ENCODE data around the gene PGP.

PGP gene

DNA sequence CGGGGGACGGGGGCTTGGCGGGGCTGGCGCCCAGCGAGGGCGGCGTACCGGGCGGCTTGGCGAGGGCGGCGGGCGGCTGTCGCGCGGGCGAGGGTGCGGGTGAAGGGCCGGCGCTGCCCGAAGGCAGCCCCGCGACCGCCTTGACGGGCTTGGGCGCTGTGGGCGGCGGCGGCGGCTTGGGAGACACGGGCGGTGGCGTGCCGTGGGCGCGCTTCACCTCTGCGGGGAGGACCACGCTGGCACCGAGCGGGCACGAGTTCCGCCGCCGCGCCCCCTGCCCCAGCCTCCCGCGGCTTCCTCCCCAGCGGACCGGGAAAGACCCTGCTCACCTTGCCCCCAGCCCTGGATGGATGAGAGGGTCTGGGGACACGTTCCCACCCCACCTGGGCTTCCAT, 35.5 kb downstream of the PGP start:
- no peaks in the 10 kb centered on the region for H3K9me3 Mint-ChIP-seq
- no peaks in the 10 kb centered on the region for H3K27me3 Mint-ChIP-seq (ENCODE audit: low read depth)
- no peaks in the 10 kb centered on the region for H3K4me1 Mint-ChIP-seq (ENCODE audit: low read depth)
- H3K27ac Mint-ChIP-seq = no peak overlapping the region
- H3K4me3 Mint-ChIP-seq = no peak overlapping the region
- peaks cover 5% of the 10 kb centered on the region for H3K36me3 Mint-ChIP-seq (ENCODE audit: low read depth)

DNA sequence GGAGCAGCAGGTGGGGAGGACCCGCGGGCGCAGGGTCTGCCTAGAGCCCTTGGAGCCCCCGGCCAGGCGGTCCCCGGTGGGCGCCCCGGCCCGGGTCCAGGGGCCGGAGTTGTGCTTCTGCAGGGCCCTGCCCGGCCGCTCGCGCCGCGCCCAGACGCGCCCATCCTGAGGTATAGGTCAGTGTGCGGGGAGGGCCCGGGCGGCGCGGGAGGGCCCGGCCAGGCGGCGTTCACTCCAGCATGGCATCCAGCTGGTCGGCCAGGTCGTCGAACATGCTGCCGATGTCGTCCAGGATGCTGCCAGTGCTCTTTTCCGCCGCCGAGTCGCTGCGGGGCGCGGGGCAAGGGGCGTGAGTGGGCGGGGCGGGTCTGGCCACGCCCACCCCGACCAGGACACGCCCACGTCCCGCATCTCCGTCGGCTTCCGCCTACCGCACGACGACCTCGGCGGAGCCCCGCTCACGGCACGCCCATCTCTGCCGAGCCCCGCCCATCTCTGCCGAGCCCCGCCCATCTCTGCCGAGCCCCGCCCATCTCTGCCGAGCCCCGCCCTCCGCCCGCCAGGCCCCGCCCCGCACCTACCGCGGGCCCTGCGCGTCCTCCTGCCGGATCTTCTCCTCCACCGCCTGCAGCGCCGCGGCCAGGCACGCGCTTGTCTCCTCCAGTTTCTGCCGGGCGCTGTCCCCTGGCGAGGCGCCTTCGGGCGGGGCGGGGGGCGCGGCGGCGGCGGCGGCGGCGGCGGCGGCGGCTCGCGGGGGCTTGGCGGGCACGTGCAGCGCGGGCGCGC, 36.1 kb downstream of the PGP start:
- no peak overlapping the region for H3K4me3 Mint-ChIP-seq
- H3K4me1 Mint-ChIP-seq (ENCODE audit: low read depth) = no peaks in the 10 kb centered on the region

GRCh38 chr16:2177561-2177960, 37.1 kb downstream of the PGP start:
- H3K36me3 Mint-ChIP-seq (ENCODE audit: low read depth) = peaks cover 9% of the 10 kb centered on the region
- no peaks in the 10 kb centered on the region for H3K4me1 Mint-ChIP-seq (ENCODE audit: low read depth)
- no peak overlapping the region for H3K27ac Mint-ChIP-seq
- H3K4me3 Mint-ChIP-seq = no peak overlapping the region
- H3K9me3 Mint-ChIP-seq = no peaks in the 10 kb centered on the region
- H3K27me3 Mint-ChIP-seq (ENCODE audit: low read depth) = no peaks in the 10 kb centered on the region

More for the DNA sequence above, 36.1 kb downstream of the PGP start:
- Mint-ChIP-seq H3K27me3 (ENCODE audit: low read depth) (no peaks in the 10 kb centered on the region), H3K9me3 (no peaks in the 10 kb centered on the region), H3K36me3 (ENCODE audit: low read depth) (peaks cover 8% of the 10 kb centered on the region), H3K27ac (no peak overlapping the region)

DNA sequence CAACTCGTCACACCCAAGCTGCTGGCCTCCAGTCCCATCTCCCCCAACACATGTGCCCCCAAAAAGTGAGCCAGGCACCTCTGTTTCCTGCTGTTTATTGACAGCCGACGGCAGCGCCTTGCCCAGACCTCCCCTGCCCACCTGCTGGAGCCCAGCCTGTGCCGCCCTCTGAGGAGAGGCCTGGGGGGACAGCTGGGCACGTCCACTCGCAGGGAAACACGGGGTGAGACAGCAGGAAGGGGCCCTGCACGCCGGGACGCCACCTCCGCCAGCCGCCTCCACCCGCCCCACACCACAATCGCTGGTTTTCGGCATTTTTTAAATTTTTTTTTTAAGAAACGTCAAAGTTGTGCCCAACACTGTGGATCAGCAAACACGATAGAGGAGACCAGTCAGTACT, 37.5 kb downstream of the PGP start:
- H3K4me1 Mint-ChIP-seq (ENCODE audit: low read depth) = no peaks in the 10 kb centered on the region
- no peak overlapping the region for H3K4me3 Mint-ChIP-seq
- H3K9me3 Mint-ChIP-seq = no peaks in the 10 kb centered on the region
- no peak overlapping the region for H3K27ac Mint-ChIP-seq
- H3K36me3 Mint-ChIP-seq (ENCODE audit: low read depth) = peaks cover 8% of the 10 kb centered on the region
- H3K27me3 Mint-ChIP-seq (ENCODE audit: low read depth) = no peaks in the 10 kb centered on the region

DNA sequence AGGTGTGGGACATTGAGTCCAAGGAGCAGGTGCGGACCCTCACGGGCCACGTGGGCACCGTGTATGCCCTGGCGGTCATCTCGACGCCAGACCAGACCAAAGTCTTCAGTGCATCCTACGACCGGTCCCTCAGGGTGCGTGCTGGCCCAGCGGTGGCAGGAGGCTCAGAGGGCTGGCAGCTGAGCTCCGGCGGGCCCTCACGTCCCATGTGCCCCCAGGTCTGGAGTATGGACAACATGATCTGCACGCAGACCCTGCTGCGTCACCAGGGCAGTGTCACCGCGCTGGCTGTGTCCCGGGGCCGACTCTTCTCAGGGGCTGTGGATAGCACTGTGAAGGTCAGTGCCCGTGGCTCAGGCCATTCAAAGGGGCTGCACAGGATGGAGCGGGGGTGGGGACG, 38.6 kb downstream of the PGP start:
- Mint-ChIP-seq H3K27ac (no peak overlapping the region), H3K4me3 (no peak overlapping the region), H3K4me1 (ENCODE audit: low read depth) (no peaks in the 10 kb centered on the region), H3K36me3 (ENCODE audit: low read depth) (peaks cover 8% of the 10 kb centered on the region), H3K9me3 (no peaks in the 10 kb centered on the region), H3K27me3 (ENCODE audit: low read depth) (no peaks in the 10 kb centered on the region)

DNA sequence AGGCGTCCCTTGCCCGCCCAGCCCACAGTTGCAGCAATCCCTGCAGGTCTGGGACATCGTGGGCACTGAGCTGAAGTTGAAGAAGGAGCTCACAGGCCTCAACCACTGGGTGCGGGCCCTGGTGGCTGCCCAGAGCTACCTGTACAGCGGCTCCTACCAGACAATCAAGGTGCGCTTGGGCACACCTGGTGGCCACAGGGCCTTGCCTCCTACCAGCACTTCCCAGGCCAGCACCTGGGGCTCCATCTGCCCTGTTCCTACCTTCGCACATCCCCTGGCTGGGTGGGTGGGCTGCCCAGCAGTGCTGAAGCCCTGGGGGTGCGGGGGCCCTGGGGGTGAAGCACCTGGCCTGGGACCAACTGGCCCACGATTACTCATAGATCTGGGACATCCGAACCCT, 39.2 kb downstream of the PGP start:
- Mint-ChIP-seq H3K27ac (no peak overlapping the region), H3K4me3 (no peak overlapping the region), H3K36me3 (ENCODE audit: low read depth) (peaks cover 8% of the 10 kb centered on the region), H3K9me3 (no peaks in the 10 kb centered on the region), H3K27me3 (ENCODE audit: low read depth) (no peaks in the 10 kb centered on the region), H3K4me1 (ENCODE audit: low read depth) (no peaks in the 10 kb centered on the region)

- Mint-ChIP-seq H3K27me3 (ENCODE audit: low read depth) (no peaks in the 10 kb centered on the region), H3K4me3 (no peak overlapping the region), H3K4me1 (ENCODE audit: low read depth) (no peaks in the 10 kb centered on the region), H3K36me3 (ENCODE audit: low read depth) (peaks cover 8% of the 10 kb centered on the region), H3K27ac (no peak overlapping the region), H3K9me3 (no peaks in the 10 kb centered on the region)
Observed at GRCh38 chr16:2174396-2175131, 40.1 kb downstream of the PGP start.

GRCh38 chr16:2173916-2174315, 40.7 kb downstream of the PGP start:
- H3K36me3 Mint-ChIP-seq (ENCODE audit: low read depth) = peaks cover 8% of the 10 kb centered on the region
- no peaks in the 10 kb centered on the region for H3K27me3 Mint-ChIP-seq (ENCODE audit: low read depth)
- no peak overlapping the region for H3K4me3 Mint-ChIP-seq
- no peaks in the 10 kb centered on the region for H3K4me1 Mint-ChIP-seq (ENCODE audit: low read depth)
- H3K9me3 Mint-ChIP-seq = no peaks in the 10 kb centered on the region
- no peak overlapping the region for H3K27ac Mint-ChIP-seq

- Mint-ChIP-seq H3K9me3 (no peaks in the 10 kb centered on the region), H3K4me1 (ENCODE audit: low read depth) (no peaks in the 10 kb centered on the region), H3K36me3 (ENCODE audit: low read depth) (peaks cover 8% of the 10 kb centered on the region), H3K4me3 (no peak overlapping the region), H3K27ac (no peak overlapping the region), H3K27me3 (ENCODE audit: low read depth) (no peaks in the 10 kb centered on the region)
Observed at GRCh38 chr16:2173366-2173765, 41.3 kb downstream of the PGP start.

GRCh38 chr16:2172688-2173335, 41.8 kb downstream of the PGP start:
- Mint-ChIP-seq H3K9me3 (no peaks in the 10 kb centered on the region), H3K4me3 (no peak overlapping the region), H3K4me1 (ENCODE audit: low read depth) (no peaks in the 10 kb centered on the region), H3K36me3 (ENCODE audit: low read depth) (peaks cover 8% of the 10 kb centered on the region), H3K27me3 (ENCODE audit: low read depth) (no peaks in the 10 kb centered on the region), H3K27ac (no peak overlapping the region)

DNA sequence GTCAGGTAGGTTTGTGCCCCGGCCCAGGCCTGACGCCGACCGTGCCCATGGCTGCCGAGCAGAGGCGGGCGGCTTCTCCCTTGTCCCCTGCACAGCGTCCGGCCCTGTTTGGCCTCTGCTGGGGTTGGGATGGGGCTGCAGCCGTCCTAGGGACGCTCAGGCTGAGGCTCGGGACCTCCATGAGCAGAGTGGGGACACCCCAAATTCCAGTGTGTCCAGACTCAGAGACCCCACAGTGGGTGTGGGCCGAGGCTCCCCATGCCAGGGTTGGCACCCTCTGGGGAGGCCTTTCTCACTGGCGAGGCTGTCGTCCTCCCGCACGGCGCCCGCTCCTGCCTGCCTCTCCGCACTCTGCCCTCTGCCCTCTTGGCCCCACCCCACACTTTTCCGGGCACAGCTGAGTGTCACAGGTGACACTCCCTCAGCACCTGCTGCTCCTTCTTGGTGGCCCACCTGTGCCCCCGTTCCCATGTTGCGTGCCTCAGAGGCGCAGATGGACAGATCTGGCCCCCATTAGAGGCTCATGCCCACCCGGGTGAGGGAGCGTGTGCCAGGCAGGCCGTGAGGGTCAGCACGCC, 43.0 kb downstream of the PGP start:
- H3K4me1 Mint-ChIP-seq (ENCODE audit: low read depth) = no peaks in the 10 kb centered on the region
- H3K4me3 Mint-ChIP-seq = no peak overlapping the region
- no peaks in the 10 kb centered on the region for H3K27me3 Mint-ChIP-seq (ENCODE audit: low read depth)
- H3K9me3 Mint-ChIP-seq = no peaks in the 10 kb centered on the region
- H3K36me3 Mint-ChIP-seq (ENCODE audit: low read depth) = peaks cover 8% of the 10 kb centered on the region
- H3K27ac Mint-ChIP-seq = no peak overlapping the region

- Mint-ChIP-seq H3K27ac (no peak overlapping the region), H3K9me3 (no peaks in the 10 kb centered on the region), H3K36me3 (ENCODE audit: low read depth) (peaks cover 9% of the 10 kb centered on the region), H3K4me1 (ENCODE audit: low read depth) (no peaks in the 10 kb centered on the region), H3K4me3 (no peak overlapping the region), H3K27me3 (ENCODE audit: low read depth) (no peaks in the 10 kb centered on the region)
Observed at GRCh38 chr16:2170587-2171435, 43.8 kb downstream of the PGP start.

GRCh38 chr16:2170080-2170479, 44.6 kb downstream of the PGP start:
- peaks cover 10% of the 10 kb centered on the region for H3K36me3 Mint-ChIP-seq (ENCODE audit: low read depth)
- H3K4me3 Mint-ChIP-seq = no peak overlapping the region
- no peaks in the 10 kb centered on the region for H3K27me3 Mint-ChIP-seq (ENCODE audit: low read depth)
- H3K9me3 Mint-ChIP-seq = no peaks in the 10 kb centered on the region
- no peak overlapping the region for H3K27ac Mint-ChIP-seq
- H3K4me1 Mint-ChIP-seq (ENCODE audit: low read depth) = no peaks in the 10 kb centered on the region

DNA sequence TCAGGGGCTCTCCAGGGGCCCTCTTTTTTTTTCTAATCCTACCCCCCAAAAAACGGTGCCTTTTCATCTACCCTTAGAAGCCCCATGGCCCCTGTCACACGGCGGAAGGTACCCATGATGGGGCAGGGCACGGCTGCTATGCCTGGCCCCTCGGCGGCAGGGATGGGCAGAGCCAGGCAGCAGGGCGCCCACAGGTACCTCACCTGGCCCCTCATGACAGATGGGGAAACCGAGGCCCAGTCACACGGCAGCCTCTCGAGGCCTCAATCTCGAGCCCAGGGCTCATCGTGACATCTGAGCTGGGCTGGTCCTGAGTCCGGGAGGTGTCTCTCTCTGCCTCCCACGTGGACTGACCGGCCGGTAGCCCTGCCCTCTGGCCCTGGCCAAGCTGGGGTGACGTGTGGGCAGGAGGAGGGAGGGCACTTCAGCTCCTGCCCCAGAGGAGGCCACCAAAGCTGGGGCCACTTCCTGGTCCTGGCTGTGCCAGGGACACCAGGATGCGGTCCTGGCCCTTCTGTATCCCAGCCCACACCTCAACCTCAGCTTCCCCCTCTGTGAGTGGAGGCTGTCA, 47.5 kb downstream of the PGP start:
- no peak overlapping the region for H3K27ac Mint-ChIP-seq
- peaks cover 8% of the 10 kb centered on the region for H3K36me3 Mint-ChIP-seq (ENCODE audit: low read depth)

More for the DNA sequence above, 47.5 kb downstream of the PGP start:
- no peaks in the 10 kb centered on the region for H3K9me3 Mint-ChIP-seq
- H3K4me3 Mint-ChIP-seq = no peak overlapping the region
- no peaks in the 10 kb centered on the region for H3K4me1 Mint-ChIP-seq (ENCODE audit: low read depth)
- H3K27me3 Mint-ChIP-seq (ENCODE audit: low read depth) = no peaks in the 10 kb centered on the region
